ENCODE measurements around the gene CADM3. TPM values are rescaled to one million over a fixed set of nuclear protein-coding genes. Genes with fewer than 3 reads are reported as not detected.

The CADM3 gene
- total RNA-seq, 1 experiment from 2014 or later, result not detected

GRCh38 chr1:159247266-159247665 lies 75.9 kb downstream of the CADM3 start:
- Mint-ChIP-seq H3K36me3 (ENCODE audit: insufficient read depth, unreplicated experiment) (no peaks in the 10 kb centered on the region), H3K27ac (ENCODE audit: unreplicated experiment) (no peak overlapping the region), H3K4me3 (ENCODE audit: unreplicated experiment) (no peak overlapping the region), H3K27me3 (ENCODE audit: insufficient read depth, unreplicated experiment) (no peaks in the 10 kb centered on the region), H3K4me1 (ENCODE audit: low read depth, unreplicated experiment) (peaks cover 8% of the 10 kb centered on the region), H3K9me3 (ENCODE audit: unreplicated experiment) (peaks cover 42% of the 10 kb centered on the region)
- 0 out of 2 replicates have a peak, but pooled peaks cover 4% of the 10 kb centered on the region for H3K4me1 ChIP-seq
- BruUV-seq (replicated peaks), result no TSS peak
- CTCF ChIA-PET, result no interaction called here
- POLR2A ChIA-PET, result no interaction called here
- no peak for DNase-seq
- TF ChIP-seq, protein P1, sequence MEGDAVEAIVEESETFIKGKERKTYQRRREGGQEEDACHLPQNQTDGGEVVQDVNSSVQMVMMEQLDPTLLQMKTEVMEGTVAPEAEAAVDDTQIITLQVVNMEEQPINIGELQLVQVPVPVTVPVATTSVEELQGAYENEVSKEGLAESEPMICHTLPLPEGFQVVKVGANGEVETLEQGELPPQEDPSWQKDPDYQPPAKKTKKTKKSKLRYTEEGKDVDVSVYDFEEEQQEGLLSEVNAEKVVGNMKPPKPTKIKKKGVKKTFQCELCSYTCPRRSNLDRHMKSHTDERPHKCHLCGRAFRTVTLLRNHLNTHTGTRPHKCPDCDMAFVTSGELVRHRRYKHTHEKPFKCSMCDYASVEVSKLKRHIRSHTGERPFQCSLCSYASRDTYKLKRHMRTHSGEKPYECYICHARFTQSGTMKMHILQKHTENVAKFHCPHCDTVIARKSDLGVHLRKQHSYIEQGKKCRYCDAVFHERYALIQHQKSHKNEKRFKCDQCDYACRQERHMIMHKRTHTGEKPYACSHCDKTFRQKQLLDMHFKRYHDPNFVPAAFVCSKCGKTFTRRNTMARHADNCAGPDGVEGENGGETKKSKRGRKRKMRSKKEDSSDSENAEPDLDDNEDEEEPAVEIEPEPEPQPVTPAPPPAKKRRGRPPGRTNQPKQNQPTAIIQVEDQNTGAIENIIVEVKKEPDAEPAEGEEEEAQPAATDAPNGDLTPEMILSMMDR (IDR thresholded peaks at IDR 0.05; ENCODE audit: insufficient read depth in 1 of 2, low read depth in 1 of 2, low read length in 1 of 2, severe bottlenecking in 1 of 2, unreplicated experiment in 1 of 2), result no peak
- H3K9me3 ChIP-seq, result peaks cover 15% of the 10 kb centered on the region
- no peaks in the 10 kb centered on the region for H3K36me3 ChIP-seq (ENCODE audit: control insufficient read depth, insufficient read depth, low read length)
- intact Hi-C loops (cut with micrococcal nuclease; ENCODE audit: unreplicated experiment), result no loop called here
- H3K4me3 ChIP-seq (ENCODE audit: low read depth, low read length), result no peak overlapping the region
- no peaks in the 10 kb centered on the region for H3K27me3 ChIP-seq (replicated peaks; ENCODE audit: control insufficient read depth, insufficient read depth, low read length)

DNA sequence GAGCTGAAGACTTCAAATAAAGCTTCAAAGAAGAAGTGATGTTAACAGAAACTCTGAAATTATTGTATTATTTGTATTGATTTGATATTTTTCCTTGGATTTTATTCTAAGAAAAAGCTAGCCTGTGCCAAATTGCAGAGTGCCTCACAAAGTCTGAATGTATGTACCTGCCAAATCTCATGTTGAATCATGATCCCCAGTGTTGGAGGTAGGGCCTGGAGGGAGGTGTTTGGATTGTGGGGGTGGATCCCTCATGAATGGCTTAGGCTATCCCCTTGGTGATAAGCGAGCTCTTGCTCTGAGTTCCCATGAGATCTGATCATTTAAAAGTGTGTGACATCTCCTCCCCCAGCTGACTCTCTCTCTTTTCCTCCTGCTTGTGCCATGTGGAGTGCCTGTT lies 76.9 kb downstream of the CADM3 start:
- H3K36me3 Mint-ChIP-seq (ENCODE audit: insufficient read depth, unreplicated experiment), result no peaks in the 10 kb centered on the region
- TF ChIP-seq, protein P1 (IDR thresholded peaks at IDR 0.05; ENCODE audit: insufficient read depth in 1 of 2, low read depth in 1 of 2, low read length in 1 of 2, severe bottlenecking in 1 of 2, unreplicated experiment in 1 of 2), result no peak
- no TSS peak for BruUV-seq (replicated peaks)
- H3K9me3 Mint-ChIP-seq (ENCODE audit: unreplicated experiment), result peaks cover 42% of the 10 kb centered on the region
- intact Hi-C loops (cut with micrococcal nuclease; ENCODE audit: unreplicated experiment), result no loop called here
- Histone ChIP-seq H3K4me3 (ENCODE audit: low read depth, low read length) (no peak overlapping the region), H3K9me3 (peaks cover 10% of the 10 kb centered on the region), H3K4me1 (0 out of 2 replicates have a peak, but pooled peaks cover 4% of the 10 kb centered on the region), H3K27me3 (replicated peaks; ENCODE audit: control insufficient read depth, insufficient read depth, low read length) (no peaks in the 10 kb centered on the region), H3K36me3 (ENCODE audit: control insufficient read depth, insufficient read depth, low read length) (no peaks in the 10 kb centered on the region)
- H3K4me1 Mint-ChIP-seq (ENCODE audit: low read depth, unreplicated experiment), result peaks cover 8% of the 10 kb centered on the region
- POLR2A ChIA-PET, result no interaction called here
- no peak for DNase-seq
- CTCF ChIA-PET, result interaction anchor here (1.4 kb wide), 1 partner anchor 50 kb away, joined by 3 read pairs; no protein-coding TSS in a partner anchor
- H3K27ac Mint-ChIP-seq (ENCODE audit: unreplicated experiment), result no peak overlapping the region
- no peak overlapping the region for H3K4me3 Mint-ChIP-seq (ENCODE audit: unreplicated experiment)
- no peaks in the 10 kb centered on the region for H3K27me3 Mint-ChIP-seq (ENCODE audit: insufficient read depth, unreplicated experiment)

- POLR2A ChIA-PET, result no interaction called here
- Mint-ChIP-seq H3K27ac (ENCODE audit: unreplicated experiment) (no peak overlapping the region), H3K27me3 (ENCODE audit: insufficient read depth, unreplicated experiment) (no peaks in the 10 kb centered on the region), H3K4me3 (ENCODE audit: unreplicated experiment) (no peak overlapping the region), H3K9me3 (ENCODE audit: unreplicated experiment) (peaks cover 24% of the 10 kb centered on the region), H3K4me1 (ENCODE audit: low read depth, unreplicated experiment) (peaks cover 8% of the 10 kb centered on the region), H3K36me3 (ENCODE audit: insufficient read depth, unreplicated experiment) (no peaks in the 10 kb centered on the region)
- peak in 1 of 2 experiments; percentile 16 for DNase-seq
- Histone ChIP-seq H3K4me3 (ENCODE audit: low read depth, low read length) (no peak overlapping the region), H3K9me3 (peaks cover 6% of the 10 kb centered on the region; the same call in 1 of the 2 replicates), H3K27me3 (replicated peaks; ENCODE audit: control insufficient read depth, insufficient read depth, low read length) (no peaks in the 10 kb centered on the region), H3K36me3 (ENCODE audit: control insufficient read depth, insufficient read depth, low read length) (no peaks in the 10 kb centered on the region), H3K4me1 (0 out of 2 replicates have a peak, but pooled peaks cover 4% of the 10 kb centered on the region)
- no TSS peak for BruUV-seq (replicated peaks)
- TF ChIP-seq, protein P1 (IDR thresholded peaks at IDR 0.05; ENCODE audit: insufficient read depth in 1 of 2, low read depth in 1 of 2, low read length in 1 of 2, severe bottlenecking in 1 of 2, unreplicated experiment in 1 of 2), result peak in 1 of 2 experiments; percentile 13
- CTCF ChIA-PET, result no interaction called here
- intact Hi-C loops (cut with micrococcal nuclease; ENCODE audit: unreplicated experiment), result no loop called here
Observed at GRCh38 chr1:159250638-159251216, 79.3 kb downstream of the CADM3 start.

Other genes with a start within 250 kb of the CADM3 start
- gene PYHIN1, start 240.1 kb upstream of the CADM3 start, total RNA-seq (2022), result not detected in 2 replicates
- gene IFI16, start 161.7 kb upstream of the CADM3 start, total RNA-seq (2022), result 0.19 TPM in 1 of 2 replicates, not detected in the other
- not detected in 2 replicates for gene AIM2, start 94.8 kb upstream of the CADM3 start, total RNA-seq (2022)
- gene ACKR1, start 33.3 kb downstream of the CADM3 start, total RNA-seq (2022), result not detected in 2 replicates
- gene FCER1A, start 130.7 kb downstream of the CADM3 start, total RNA-seq (2022), result not detected in 2 replicates